Chondrocyte (in vitro differentiated cells): ENCODE data around the gene NRXN2. TPM values are rescaled to one million over a fixed set of nuclear protein-coding genes. Genes with fewer than 3 reads are reported as not detected.

ENCODE experiments used
- DNase-seq: peaks from one replicate; pipeline ENCODE4 v3.0.0; 2021; ENCODE audit warnings: mixed read lengths, low spot score
- H3K27ac Mint-ChIP-seq: one replicate; pipeline ENCODE4 v1.8.0; 2021; ENCODE audit warnings: mild to moderate bottlenecking, moderate library complexity, mixed read lengths; ENCODE audit not compliant: unreplicated experiment
- H3K27me3 Mint-ChIP-seq: 2 replicates; pipeline ENCODE4 v1.8.0; 2021; ENCODE audit warnings: low read depth, mixed read lengths
- H3K36me3 Mint-ChIP-seq: 2 replicates; pipeline ENCODE4 v1.8.0; 2021; ENCODE audit warnings: low read depth, mixed read lengths
- H3K4me1 Mint-ChIP-seq: 2 replicates; pipeline ENCODE4 v1.8.0; 2021; ENCODE audit warnings: low read depth, mild to moderate bottlenecking, mixed read lengths
- H3K4me3 Mint-ChIP-seq: one replicate; pipeline ENCODE4 v1.8.0; 2021; ENCODE audit warnings: mild to moderate bottlenecking, moderate library complexity, mixed read lengths; ENCODE audit not compliant: unreplicated experiment
- H3K9me3 Mint-ChIP-seq: 2 replicates; pipeline ENCODE4 v1.8.0; 2021; ENCODE audit warnings: low read depth, mixed read lengths
- CTCF ChIP-seq: fragments of 200-600 bp; sonication (generic); IDR thresholded peaks from 2 replicates; pipeline ENCODE4 v1.5.0; 2021; ENCODE audit warnings: antibody characterized with exemption, mild to moderate bottlenecking, moderate library complexity
- total RNA-seq: library from RNA; stranded (reverse); gene quantifications from 3 replicates; pipeline ENCODE4 v1.2.1, GENCODE V29; 2021

The NRXN2 gene
- total RNA-seq, 1 donor from 2014 or later, result 1.8 TPM

GRCh38 chr11:64560139-64560771 is 162.7 kb downstream of the NRXN2 start:
- H3K36me3 Mint-ChIP-seq, result no peaks in the 10 kb centered on the region
- no peak overlapping the region for H3K27ac Mint-ChIP-seq
- no peaks in the 10 kb centered on the region for H3K9me3 Mint-ChIP-seq
- H3K27me3 Mint-ChIP-seq, result peaks cover 14% of the 10 kb centered on the region
- DNase-seq, result peak; percentile 79
- no peak overlapping the region for H3K4me3 Mint-ChIP-seq
- H3K4me1 Mint-ChIP-seq, result peaks cover 9% of the 10 kb centered on the region
- TF ChIP-seq CTCF, result no peak

DNA sequence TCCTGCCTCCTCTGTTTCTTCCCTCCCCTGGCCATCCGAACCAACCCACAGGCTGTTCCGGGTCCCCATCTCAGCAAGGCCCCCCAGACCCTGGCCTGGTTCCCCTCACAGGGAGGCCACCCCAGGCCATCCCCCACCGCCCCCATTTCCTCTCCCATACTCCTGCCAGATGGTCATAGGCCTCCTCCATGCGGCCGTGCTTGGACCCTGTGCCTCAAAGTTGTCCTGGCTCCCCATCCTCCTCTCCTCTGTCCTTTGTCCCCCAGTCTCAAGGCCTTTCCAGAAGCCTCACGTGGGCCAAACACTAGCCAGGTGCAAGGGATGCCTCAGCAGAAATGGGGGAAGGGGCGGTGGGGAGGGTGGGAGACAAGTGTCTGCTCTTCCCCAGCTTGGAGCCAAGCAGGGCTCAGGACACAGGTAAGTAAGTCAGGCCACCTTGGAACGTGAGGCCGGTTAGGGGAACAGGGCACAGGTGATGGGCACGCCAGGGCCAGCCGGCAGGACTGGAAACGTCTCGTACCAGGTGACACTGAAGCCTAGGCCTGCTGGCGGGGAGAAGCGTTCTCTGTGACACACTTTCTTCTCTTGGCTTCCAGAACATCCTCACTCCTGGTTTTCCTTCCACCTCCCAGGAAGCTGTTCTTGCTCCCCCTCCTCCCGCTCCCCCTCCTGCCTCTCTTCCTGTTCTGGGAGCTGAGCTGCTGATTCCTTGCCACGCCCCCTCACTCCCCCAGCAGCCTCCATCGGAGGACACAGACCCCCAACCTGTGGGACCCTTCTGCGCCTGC is 163.5 kb downstream of the NRXN2 start:
- H3K27ac Mint-ChIP-seq, result no peak overlapping the region
- H3K9me3 Mint-ChIP-seq, result no peaks in the 10 kb centered on the region
- peak; percentile 82 for DNase-seq
- TF ChIP-seq CTCF, result no peak
- peaks cover 12% of the 10 kb centered on the region for H3K27me3 Mint-ChIP-seq
- H3K4me1 Mint-ChIP-seq, result peaks cover 15% of the 10 kb centered on the region
- no peak overlapping the region for H3K4me3 Mint-ChIP-seq
- H3K36me3 Mint-ChIP-seq, result no peaks in the 10 kb centered on the region

- peak; percentile 64 for DNase-seq
- TF ChIP-seq CTCF, result no peak
- Mint-ChIP-seq H3K27ac (no peak overlapping the region), H3K4me1 (peaks cover 18% of the 10 kb centered on the region), H3K36me3 (no peaks in the 10 kb centered on the region), H3K4me3 (no peak overlapping the region), H3K27me3 (peaks cover 10% of the 10 kb centered on the region), H3K9me3 (no peaks in the 10 kb centered on the region)
Observed at GRCh38 chr11:64558869-64559268, 164.1 kb downstream of the NRXN2 start.

DNA sequence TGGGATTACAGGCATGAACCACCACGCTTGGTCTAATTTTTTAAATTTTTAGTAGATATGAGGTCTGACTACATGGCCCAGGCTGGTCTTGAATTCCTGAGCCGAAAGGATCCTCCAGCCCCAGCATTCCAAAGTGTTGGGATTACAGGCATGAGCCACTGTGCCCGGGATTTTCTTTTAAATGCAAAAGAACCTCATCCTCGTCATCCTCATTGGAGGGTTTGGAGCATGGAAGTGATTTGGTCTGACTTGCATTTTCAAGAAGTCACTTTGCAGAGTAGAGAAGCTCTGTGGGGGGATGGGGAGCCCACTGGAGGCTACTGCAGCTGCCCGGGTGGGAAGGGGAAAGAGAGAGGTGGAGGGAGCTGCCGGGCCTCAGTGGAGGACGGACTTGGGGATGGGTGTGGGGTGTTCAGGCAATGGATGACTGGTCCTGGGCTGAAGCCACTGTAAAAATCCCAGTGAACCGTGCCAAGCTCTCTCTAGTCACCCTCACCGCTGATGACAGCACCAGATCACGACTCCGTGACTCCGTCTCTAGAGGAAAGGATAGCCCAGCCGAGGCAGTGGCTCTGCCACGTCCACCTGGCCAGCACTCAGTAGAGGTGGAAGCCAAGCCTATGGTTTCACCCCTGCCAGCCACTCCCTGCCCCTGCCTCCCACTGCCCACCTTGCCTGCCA is 164.8 kb downstream of the NRXN2 start:
- Mint-ChIP-seq H3K4me3 (no peak overlapping the region), H3K4me1 (peaks cover 22% of the 10 kb centered on the region), H3K27ac (no peak overlapping the region), H3K27me3 (peaks cover 10% of the 10 kb centered on the region), H3K36me3 (no peaks in the 10 kb centered on the region), H3K9me3 (no peaks in the 10 kb centered on the region)
- TF ChIP-seq CTCF, result no peak
- peak; percentile 68 for DNase-seq

DNA sequence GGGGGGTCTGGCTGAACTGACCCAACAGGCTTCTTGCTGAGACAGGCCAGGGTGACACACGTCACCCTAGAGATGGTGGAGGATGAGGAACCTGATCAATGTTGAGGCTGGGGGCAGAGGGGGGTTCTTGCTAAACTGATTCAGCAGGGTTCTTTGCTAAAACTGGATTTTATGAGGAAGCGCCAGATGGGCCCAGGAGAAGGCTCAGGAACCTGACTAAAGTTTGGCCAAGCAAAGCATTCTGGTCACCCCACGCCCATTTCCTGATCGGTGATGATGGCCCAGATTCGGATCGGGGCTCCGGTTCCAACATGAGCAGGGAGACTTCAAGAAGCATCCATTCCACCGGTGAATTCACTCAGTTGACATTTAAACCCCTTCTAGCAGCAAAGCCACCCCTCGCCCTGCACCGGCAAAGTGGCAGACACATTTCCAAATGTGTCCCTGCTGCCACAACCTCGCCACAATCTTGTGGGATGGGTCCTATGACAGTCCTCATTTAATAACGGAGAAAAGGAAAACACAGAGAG is 166.2 kb downstream of the NRXN2 start:
- peak; percentile 41 for DNase-seq
- Mint-ChIP-seq H3K9me3 (no peaks in the 10 kb centered on the region), H3K4me3 (no peak overlapping the region), H3K27me3 (peaks cover 17% of the 10 kb centered on the region), H3K4me1 (peaks cover 22% of the 10 kb centered on the region), H3K27ac (no peak overlapping the region), H3K36me3 (no peaks in the 10 kb centered on the region)
- TF ChIP-seq CTCF, result no peak
